GM19468 (cell line): ENCODE data around the gene AOAH.
"Not testable (repeated sequence)": the region's sequence is repeated elsewhere in the genome, so short reads cannot be mapped to it uniquely, and the experiment has no call there.

Experiments
- ATAC-seq: cut with Tn5 transposase; IDR thresholded peaks from one replicate; pipeline ENCODE4 v1.9.1; 2021; ENCODE audit warnings: mild to moderate bottlenecking, moderate library complexity, moderate number of reproducible peaks; ENCODE audit not compliant: unreplicated experiment; ENCODE audit errors: extremely low read depth

Gene AOAH

DNA sequence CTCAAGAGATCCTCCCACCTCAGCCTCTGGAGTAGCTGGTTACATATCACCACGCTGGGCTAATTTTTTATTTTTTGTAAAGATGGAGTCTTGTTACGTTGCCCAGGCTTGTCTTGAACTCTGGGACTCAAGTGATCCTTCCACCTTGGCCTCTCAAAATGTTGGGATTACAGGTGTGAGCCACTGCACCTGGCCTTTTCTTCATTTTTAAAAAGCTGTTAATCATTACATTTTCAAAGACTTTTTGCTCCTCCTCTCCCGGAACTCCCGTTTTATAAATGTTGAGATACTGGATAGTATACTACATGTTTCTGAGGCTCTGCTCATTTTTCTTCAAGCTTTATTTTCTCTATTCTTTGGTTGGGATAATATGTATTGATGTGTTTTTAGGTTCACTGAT lies 16.4 kb downstream of the AOAH start:
- ATAC-seq: no peak

DNA sequence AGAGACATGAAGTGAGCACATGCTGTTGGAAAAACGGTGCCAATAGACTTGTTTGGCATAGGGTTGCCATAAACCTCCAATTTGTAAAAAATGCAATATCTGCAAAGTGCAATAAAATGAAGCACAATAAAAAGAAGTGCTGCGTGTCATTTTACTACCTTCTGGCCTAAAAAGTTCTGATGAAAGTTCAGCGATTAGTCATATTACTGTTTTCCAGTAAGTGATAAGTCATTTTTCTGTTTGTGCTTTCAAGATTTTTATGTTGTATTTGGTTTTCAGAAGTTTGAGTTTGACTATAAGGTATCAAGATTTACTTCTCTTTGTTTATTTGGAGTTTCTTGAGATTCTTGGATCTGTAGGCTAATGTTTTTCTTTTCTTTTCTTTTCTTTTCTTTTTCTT lies 16.8 kb downstream of the AOAH start:
- ATAC-seq: no peak

DNA sequence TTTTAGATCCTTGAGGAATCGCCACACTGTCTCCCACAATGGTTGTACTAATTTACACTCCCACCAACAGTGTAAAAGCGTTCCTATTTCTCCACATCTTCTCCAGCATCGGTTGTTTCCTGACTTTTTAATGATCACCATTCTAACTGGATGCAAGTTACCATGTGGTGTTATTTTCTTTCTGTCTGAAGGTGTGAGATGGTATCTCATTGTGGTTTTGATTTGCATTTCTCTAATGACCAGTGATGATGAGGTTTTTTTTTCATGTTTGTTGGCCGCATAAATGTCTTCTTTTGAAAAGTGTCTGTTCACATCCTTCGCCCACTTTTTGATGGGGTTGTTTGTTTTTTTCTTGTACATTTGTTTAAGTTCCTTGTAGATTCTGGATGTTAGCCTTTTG lies 20.4 kb downstream of the AOAH start:
- ATAC-seq: not testable (repeated sequence)

DNA sequence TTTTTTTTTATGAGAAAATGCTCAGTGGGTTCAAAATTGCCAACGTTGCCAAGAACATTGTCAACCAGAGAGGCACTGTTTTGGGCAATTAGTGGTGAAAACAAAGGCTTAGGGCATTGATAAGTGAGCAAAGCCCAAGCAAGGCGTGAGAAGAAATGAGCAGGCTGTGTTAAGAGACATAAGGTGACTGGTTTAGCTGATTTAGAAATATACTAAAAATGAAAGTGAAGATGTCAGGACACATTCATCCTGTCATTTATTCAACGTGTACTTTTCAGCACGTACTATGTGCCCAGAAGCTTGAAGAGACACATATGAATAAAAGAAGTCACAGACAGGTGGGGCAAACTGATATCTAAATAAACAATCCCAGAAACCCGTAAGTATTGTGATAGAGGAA lies 31.8 kb downstream of the AOAH start:
- ATAC-seq: no peak

DNA sequence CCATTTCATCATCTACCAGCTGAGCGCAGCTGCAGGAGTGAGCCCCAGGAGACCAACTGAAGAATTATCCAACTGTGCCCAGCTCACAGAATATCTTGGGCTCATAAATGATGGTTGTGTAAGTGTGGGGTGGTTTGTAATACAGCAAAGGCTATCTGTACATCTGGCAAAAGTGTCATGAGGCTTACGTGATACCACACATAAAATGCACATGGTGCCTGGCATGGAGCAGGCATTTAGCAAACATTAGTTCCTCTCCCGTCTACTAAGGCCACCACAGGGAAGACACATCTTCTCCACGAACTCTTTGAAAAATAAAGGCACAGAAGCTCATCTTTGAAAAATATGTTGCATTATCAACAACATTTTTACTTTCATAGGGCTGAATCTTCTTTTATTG lies 32.3 kb downstream of the AOAH start:
- no peak for ATAC-seq

DNA sequence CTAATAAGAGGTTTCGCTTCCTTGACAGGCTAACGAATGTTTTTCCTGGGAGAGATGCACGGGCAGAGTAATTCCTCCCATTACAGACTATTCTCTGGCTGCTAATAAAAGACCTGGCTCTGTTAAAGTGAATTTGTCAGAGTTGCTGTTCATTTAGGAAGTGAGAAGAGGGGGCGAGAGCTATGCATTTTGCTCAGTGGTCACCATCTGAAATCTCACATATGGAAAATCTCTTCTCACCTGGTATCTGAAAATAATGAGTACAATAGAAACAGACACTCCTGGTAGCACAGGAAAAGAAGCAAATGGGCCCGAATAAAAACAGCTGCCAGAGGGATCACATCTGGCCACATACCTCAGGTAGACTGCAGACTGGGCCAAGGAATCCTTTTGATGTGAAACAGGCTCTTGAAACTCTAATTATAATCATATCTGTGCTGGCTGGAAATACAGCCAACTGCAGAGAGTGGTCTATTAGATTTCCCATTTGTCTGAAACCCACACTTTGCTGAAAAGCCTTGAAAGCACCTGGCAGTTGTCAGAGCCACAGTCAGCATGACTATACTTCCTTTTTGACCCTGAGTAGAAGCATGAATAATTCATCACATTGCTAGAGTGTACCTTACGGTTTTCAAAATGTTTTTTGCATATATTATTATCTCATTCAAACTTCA lies 33.6 kb downstream of the AOAH start:
- ATAC-seq: no peak

DNA sequence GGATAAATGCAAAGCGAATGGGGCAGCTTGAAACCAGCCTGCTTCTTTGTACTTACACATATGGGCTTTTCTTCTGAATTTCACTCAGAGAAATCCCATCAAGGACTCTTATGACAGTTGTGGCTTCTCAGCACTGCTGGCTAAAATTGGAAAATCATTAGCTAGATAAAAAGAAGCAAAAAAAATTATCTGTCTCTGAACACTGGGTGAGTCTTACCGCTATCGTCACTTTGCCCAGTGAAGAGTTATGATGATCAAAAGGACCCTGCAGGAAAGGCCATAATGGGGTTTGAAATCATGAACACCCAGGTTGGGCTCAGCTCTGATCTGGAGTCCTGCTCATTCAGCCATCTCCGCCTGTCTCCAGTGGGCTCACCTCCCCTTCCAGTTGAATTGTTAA lies 34.3 kb downstream of the AOAH start:
- ATAC-seq: no peak

DNA sequence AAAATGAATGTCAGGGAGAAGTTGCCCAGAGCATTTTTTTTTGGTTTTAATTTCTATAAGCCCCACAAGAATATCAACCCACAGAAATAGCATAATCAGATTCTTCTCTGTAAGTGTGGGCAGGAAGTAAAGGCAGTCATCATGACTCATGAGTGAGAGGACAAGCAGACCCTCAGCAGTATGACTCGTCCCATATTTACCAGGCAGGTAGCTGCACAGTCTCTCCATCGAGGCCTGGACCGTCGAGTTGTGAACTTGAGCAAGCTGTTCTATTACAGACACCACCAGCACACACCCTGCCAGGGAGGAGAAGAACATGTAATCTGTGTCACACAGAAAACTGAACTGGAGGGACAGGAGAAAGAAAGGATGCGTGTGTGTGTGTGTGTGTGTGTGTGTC lies 37.8 kb downstream of the AOAH start:
- no peak for ATAC-seq

DNA sequence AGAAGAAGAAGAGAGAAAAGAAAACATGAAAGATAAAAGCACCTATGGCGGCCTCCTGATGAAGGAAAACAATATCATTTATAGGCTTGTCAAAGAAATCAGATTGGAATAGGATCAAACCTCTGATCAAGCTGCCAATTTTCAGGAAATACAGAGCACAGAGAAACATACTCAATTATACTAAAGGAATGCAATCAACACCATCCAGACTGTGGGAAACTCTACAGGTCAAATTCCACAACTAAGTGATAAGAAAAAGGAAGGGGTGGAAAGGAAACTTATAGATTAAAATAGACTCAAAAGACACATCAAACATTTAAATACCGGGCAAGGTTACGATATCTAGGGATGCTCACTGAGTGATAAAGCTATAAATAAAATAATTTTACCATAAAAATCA lies 39.3 kb downstream of the AOAH start:
- no peak for ATAC-seq

DNA sequence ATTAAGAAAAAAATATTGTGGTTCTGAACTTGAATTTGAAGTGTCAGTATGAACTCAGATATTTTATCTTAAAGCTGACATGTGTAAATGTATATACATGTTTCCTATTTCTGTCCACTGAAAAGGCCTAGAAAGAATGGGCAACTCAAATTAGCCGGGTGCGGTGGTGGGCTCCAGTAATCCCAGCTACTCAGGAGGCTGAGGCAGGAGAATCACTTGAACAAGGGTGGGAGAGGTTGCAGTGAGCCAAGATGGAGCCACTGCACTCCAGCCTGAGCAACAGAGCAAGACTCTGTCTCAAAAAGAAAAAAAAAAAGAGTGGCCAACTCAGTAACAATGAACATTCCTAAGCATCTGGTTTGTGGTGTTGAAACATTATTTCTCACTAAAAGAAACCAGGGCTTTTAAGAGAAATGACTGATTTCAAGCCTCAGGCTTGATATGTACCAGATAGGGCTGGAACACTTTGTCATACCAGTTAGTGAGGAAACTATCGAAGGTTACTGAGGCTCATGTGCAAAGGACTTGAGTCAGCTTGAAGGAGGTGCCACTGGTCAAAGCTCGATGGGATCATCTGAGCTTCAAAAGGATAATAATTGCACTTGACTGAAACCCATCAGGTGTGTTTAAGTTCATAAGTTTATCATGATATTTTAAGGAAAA lies 40.5 kb downstream of the AOAH start:
- ATAC-seq: no peak

DNA sequence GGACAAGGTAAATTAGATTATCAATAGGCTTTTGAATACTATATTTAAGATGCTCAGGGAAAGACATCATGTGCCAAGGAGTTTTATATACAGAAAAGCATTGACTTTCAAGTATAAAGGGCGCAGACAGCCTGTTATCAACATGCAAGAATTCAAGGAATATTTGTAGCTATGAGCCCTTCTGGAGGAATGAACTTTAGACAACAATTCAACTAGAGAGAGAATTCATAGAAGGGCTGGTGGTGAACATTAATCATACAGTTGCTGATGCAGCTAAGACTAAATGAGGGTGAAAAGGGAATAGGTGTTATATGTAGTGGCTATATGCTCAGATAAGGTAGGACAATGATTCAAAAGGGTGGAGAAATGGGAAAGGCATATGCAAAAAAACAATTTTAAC lies 41.2 kb downstream of the AOAH start:
- ATAC-seq: no peak

DNA sequence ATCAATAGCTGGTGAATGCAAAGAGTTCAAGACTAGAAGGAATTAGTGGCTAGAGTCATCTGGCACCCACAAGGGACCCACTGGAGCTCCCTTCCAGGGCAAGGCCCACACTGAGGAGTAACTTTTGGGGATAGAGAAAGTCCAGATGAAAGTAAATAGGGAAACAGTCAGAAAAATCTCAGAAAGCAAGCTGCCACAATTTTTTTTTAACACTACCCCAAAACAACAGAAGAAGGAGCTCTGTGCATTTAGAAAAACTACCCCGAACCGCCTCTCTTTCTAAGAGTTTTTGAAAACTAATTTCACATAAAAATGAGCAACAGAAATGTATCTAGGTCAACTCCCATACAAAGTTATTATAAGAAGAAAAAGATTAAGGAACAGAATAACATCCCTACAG lies 42.2 kb downstream of the AOAH start:
- ATAC-seq: no peak

DNA sequence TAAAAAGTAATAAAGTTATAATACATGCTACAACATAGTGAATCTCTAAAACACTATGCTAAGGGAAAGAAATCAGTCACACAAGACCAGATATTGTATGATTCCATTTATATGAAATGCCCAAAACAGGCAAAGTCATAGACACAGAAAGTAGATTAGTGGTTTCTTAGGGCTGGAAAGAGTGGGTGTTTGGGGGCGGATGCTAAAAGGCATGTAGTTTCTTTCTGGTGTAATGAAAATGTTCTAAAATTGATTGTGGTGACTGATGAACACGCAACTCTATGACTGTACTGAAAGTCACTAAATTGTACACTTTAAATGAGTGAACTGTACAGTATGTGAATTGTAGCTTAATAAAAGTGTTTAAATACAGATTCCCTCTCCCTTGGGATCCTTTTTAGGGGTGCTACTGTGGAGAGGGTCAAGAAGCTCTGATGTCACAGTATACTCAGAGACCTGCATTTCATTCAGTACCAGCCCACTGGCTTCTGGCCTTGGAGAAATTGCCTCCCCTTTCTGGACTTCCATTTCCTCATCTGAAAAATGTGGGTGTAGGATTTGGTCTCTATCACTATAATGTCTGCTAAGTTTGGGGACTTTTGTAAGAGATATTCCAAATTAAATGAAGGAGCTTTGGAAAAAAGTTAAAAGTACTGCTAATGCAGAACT lies 46.4 kb downstream of the AOAH start:
- no peak for ATAC-seq

DNA sequence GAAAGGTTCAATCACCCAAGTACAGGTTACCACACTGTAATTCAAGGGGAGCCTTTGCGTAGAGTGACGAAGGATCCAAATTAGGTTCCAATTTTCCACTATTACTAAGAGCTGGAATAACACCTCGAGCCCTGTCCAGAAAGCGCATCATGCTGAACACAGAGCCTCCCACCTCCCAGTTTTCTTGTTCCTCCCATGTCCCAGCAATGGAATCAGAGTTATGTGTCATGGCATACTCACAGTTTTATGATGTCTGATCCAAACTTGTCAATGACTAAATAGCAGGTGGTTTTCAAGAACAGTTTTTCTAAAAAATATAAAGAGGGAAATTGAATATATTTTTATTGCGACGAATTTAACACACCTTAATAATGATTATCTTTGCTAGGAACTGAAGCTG lies 50.6 kb downstream of the AOAH start:
- ATAC-seq: no peak

DNA sequence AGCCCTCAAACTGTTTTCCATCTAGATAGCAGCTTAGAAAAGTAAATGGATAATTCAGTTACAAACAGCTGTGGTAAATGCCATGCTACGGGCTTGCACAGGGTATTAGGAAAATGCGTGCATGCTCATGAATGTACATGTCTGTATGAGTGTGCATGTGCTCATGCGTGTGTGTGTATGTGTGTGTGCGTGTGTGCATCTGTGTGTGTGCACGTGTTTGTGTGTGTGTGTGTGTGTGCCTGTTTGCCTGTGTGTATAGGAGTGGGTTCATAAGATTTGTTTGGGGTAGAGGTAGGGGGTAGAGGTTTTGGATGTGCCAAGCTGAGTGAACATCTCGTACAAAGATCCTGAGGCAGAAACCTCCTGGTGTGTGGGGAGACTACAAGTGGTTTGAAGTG lies 52.9 kb downstream of the AOAH start:
- no peak for ATAC-seq

DNA sequence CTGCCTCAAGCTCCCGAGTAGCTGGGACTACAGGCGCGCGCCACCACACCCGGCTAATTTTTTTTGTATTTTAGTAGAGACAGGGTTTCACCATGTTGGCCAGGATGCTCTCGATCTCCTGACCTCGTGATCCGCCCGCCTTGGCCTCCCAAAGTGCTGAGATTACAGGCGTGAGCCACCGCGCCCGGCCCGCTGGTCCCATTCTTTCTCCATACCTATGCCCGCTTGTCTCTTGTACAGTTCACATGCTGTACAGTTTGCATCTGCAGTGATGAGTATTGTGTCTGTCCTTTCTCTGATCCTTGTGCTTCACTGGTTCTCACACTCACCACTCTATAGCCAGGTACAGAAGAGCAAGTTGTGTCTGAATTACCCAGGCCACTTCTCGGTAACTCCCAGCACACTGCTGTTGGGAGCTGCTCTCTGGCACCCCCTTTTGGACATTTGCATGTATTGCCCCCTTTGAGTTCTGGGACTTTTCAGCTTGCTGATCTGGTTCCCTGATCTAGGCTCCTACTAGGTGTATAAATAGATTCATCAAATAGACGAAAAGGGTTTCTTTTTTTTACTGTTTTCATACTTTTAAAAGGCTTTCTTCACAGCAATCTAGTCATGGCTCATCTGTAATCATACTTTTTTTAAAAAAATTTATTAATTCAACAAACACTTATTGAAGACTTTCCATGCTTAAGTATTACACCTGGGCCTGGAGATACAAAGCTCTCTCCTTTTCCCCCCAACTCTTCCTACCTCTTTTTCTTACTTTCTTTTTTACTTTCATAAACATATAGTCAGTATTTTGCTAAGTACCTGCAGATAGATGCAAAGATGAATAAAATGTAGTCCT lies 53.5 kb downstream of the AOAH start:
- peak; percentile 39 for ATAC-seq

DNA sequence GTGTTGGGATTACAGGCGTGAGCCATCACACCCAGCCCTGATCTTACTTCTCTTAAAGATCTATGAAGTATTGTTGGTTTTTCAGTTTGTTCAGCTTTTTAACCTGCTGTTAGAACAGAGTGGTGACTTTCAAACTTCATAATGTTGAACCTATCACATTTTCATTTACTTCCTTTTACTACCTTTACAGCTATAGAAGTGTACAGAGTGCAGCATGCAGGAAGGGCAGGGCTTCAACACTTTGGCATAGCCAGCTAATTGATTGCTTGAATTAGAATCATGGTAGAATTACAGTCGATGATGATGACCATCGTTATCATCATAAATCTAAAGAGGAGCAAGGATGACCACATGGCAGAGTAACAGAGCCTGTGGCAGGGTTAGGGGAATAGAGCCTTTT lies 55.5 kb downstream of the AOAH start:
- no peak for ATAC-seq

DNA sequence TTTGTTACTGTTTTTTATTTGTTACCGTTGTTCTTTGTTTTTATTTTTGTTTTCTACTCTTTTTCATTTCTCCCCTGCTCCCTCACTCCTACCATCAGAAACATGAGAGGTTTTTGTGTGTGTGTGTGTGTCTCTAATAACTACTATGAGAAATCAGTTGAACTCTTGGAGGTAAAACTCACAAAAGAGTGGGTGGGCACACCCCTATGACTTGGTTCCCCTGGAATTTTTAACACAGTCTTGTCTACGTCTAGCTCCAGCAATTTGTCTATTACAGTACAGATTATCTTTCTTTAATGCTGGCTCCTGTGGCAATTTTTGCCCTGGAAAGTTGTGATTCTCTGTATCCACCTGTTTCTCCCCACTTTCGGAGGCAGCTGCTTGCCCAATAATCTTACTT lies 56.2 kb downstream of the AOAH start:
- ATAC-seq: no peak

DNA sequence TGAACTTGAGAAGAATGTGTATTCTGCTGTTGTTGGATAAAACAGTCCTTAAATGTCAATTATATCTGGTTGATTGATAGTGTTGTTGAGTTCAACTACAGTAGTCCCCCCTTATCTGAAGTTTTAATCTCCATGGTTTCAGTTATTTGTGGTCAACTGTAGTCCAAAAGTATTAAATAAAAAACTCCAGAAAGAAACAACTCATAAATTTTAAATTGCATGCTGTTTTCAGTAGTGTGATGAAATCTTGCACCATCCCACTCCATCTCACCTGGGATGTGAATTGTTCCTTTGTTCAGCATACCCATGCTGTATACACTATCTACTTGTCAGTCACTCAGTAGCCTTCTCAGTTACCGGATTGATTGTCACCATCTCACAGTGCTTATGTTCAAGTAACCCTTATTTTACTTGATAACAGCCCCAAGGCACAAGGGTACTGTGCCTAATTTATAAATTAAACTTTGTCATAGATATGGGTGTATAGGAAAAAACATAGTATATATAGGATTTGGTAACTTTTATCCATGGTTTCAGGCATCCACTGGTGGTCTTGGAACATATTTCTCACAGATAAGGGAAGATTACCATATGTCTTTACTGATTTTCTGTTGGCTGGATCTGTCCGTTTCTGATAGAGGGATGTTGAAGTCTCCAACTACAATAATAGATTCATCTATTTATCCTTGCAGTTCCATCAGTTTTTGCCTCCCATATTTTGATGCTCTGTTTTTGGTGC lies 57.1 kb downstream of the AOAH start:
- ATAC-seq: no peak

DNA sequence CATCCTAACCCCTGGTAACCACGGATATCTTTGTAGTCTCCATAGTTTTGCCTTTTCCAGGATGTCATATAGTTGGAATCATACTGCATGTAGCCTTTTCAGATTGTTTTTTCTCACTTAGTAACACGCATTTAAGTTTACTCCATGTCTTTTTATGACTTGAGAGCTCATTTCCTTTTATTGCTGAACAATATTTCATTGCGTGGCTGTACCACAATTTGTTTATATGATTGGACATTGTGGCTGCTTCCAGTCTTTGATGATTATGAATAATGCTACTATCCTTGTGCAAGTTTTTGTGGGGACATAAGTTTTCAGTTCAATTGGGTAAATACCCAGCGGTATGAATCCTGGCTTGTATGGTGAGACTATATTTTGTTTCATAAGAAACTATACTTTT lies 60.8 kb downstream of the AOAH start:
- ATAC-seq: no peak
